Caco-2 (cell line): ENCODE measurements around the gene GMPS. TPM values are rescaled to one million over a fixed set of nuclear protein-coding genes. Genes with fewer than 3 reads are reported as not detected.
"Not testable (repeated sequence)": the region's sequence is repeated elsewhere in the genome, so short reads cannot be mapped to it uniquely, and the experiment has no call there.

ENCODE experiments used
- BruUV-seq: library from RNA; stranded (reverse); fragments of 400-500 nt; replicated peaks from 2 replicates; lab custom pipeline; 2021; lab: Mats Ljungman, UMichigan
- CTCF ChIA-PET: fragments of 300-600 bp; sonication (Branson Sonifier 250); formaldehyde crosslinking; loops from one replicate; lab custom pipeline; 2022; ENCODE audit warnings: antibody characterized with exemption; lab: Charles Lee
- POLR2A ChIA-PET: fragments of 300-600 bp; sonication (Branson Sonifier 250); formaldehyde crosslinking; loops from one replicate; lab custom pipeline; 2022; ENCODE audit warnings: antibody characterized with exemption; lab: Charles Lee
- DNase-seq, 2 experiments: peaks; one replicate each; pipeline versions ENCODE4 v3.0.0 to v3.0.0-alpha.2; 2020 to 2022
- H3K27me3 ChIP-seq: replicated peaks from 2 replicates; pipeline ENCODE4 v1.6.0; 2011; ENCODE audit warnings: low read length; ENCODE audit not compliant: control insufficient read depth, insufficient read depth
- H3K36me3 ChIP-seq: 2 replicates; pipeline ENCODE4 v1.5.1; 2011; ENCODE audit warnings: low read length; ENCODE audit not compliant: control insufficient read depth, insufficient read depth
- H3K4me1 ChIP-seq: fragments of 250-450 bp; sonication (Bioruptor Pico); 2 replicates; pipeline ENCODE4 v1.5.1; 2020; ENCODE audit warnings: mild to moderate bottlenecking
- H3K4me3 ChIP-seq: 2 replicates; pipeline ENCODE4 v1.5.1; 2011; ENCODE audit warnings: low read depth, mild to moderate bottlenecking, control low read depth, low read length
- H3K9me3 ChIP-seq: fragments of 250-450 bp; sonication (Bioruptor Pico); 2 replicates; pipeline ENCODE4 v1.5.1; 2020; ENCODE audit warnings: mild to moderate bottlenecking, moderate library complexity
- H3K27ac Mint-ChIP-seq: one replicate; pipeline ENCODE4 v1.8.0; 2022; ENCODE audit warnings: mixed read lengths; ENCODE audit not compliant: unreplicated experiment
- H3K27me3 Mint-ChIP-seq: one replicate; pipeline ENCODE4 v1.8.0; 2022; ENCODE audit warnings: mixed read lengths; ENCODE audit not compliant: insufficient read depth, unreplicated experiment
- H3K36me3 Mint-ChIP-seq: one replicate; pipeline ENCODE4 v1.8.0; 2022; ENCODE audit warnings: mild to moderate bottlenecking, mixed read lengths; ENCODE audit not compliant: insufficient read depth, unreplicated experiment
- H3K4me1 Mint-ChIP-seq: one replicate; pipeline ENCODE4 v1.8.0; 2022; ENCODE audit warnings: low read depth, mixed read lengths; ENCODE audit not compliant: unreplicated experiment
- H3K4me3 Mint-ChIP-seq: one replicate; pipeline ENCODE4 v1.8.0; 2022; ENCODE audit warnings: mild to moderate bottlenecking, moderate library complexity, mixed read lengths; ENCODE audit not compliant: unreplicated experiment
- H3K9me3 Mint-ChIP-seq: one replicate; pipeline ENCODE4 v1.8.0; 2022; ENCODE audit warnings: mixed read lengths; ENCODE audit not compliant: unreplicated experiment
- intact Hi-C: fragments of 100-400 bp; cut with micrococcal nuclease; formaldehyde crosslinking; loops from one replicate; pipeline ENCODE4 v1.10.0; 2022; ENCODE audit not compliant: unreplicated experiment
- total RNA-seq: library from RNA; stranded (reverse); gene quantifications from 2 replicates; pipeline ENCODE4 v1.2.3, GENCODE V29; 2022
- TF ChIP-seq, protein P1 (sequence below), 2 experiments: fragments of 200-600 bp in 1 of 2; IDR thresholded peaks; 1 replicate in 1 of 2; 2 replicates in 1 of 2; pipeline versions ENCODE4 v1.5.1 to v1.8.0; 2011 to 2022; ENCODE audit warnings: antibody characterized with exemption in 1 of 2, control low read depth in 1 of 2, inconsistent platforms in 1 of 2, low read depth in 1 of 2, low read length in 1 of 2, mild to moderate bottlenecking in 1 of 2, moderate library complexity in 1 of 2; ENCODE audit not compliant: insufficient read depth in 1 of 2, severe bottlenecking in 1 of 2, unreplicated experiment in 1 of 2

Gene GMPS
- total RNA-seq, 1 experiment from 2014 or later = 102 TPM

DNA sequence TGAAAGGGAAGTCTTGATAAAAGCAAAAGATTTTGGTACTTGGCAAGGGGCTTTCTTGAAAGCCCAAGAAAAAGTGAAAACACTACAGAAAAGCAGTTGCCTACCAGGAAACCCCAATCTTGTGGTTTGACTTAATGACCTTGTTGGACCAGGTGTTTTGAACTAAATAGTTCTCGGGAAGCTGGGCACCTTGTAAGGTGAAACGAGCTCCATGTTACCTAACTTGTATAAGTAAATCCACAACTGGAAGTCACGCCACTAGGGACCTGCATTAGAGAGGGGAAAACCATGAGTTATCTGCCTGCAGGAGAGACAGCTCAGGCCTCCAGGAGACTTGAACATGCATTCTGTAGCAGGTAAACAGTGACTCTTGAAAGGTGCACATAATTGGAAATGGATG lies 88.2 kb downstream of the GMPS start:
- TF ChIP-seq, protein P1, sequence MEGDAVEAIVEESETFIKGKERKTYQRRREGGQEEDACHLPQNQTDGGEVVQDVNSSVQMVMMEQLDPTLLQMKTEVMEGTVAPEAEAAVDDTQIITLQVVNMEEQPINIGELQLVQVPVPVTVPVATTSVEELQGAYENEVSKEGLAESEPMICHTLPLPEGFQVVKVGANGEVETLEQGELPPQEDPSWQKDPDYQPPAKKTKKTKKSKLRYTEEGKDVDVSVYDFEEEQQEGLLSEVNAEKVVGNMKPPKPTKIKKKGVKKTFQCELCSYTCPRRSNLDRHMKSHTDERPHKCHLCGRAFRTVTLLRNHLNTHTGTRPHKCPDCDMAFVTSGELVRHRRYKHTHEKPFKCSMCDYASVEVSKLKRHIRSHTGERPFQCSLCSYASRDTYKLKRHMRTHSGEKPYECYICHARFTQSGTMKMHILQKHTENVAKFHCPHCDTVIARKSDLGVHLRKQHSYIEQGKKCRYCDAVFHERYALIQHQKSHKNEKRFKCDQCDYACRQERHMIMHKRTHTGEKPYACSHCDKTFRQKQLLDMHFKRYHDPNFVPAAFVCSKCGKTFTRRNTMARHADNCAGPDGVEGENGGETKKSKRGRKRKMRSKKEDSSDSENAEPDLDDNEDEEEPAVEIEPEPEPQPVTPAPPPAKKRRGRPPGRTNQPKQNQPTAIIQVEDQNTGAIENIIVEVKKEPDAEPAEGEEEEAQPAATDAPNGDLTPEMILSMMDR (IDR thresholded peaks at IDR 0.05; ENCODE audit: insufficient read depth in 1 of 2, low read depth in 1 of 2, low read length in 1 of 2, severe bottlenecking in 1 of 2, unreplicated experiment in 1 of 2) = no peak
- H3K4me1 ChIP-seq = no peaks in the 10 kb centered on the region
- POLR2A ChIA-PET = no interaction called here
- H3K27me3 Mint-ChIP-seq = no peaks in the 10 kb centered on the region
- H3K36me3 ChIP-seq = no peaks in the 10 kb centered on the region
- H3K36me3 Mint-ChIP-seq = no peaks in the 10 kb centered on the region
- H3K9me3 ChIP-seq = no peaks in the 10 kb centered on the region
- no peaks in the 10 kb centered on the region for H3K27me3 ChIP-seq
- H3K4me3 ChIP-seq = no peak overlapping the region
- no peak overlapping the region for H3K27ac Mint-ChIP-seq
- intact Hi-C loops = no loop called here
- H3K9me3 Mint-ChIP-seq = no peaks in the 10 kb centered on the region
- no peak overlapping the region for H3K4me3 Mint-ChIP-seq
- no peak for DNase-seq
- CTCF ChIA-PET = no interaction called here
- H3K4me1 Mint-ChIP-seq = no peaks in the 10 kb centered on the region
- no TSS peak for BruUV-seq

DNA sequence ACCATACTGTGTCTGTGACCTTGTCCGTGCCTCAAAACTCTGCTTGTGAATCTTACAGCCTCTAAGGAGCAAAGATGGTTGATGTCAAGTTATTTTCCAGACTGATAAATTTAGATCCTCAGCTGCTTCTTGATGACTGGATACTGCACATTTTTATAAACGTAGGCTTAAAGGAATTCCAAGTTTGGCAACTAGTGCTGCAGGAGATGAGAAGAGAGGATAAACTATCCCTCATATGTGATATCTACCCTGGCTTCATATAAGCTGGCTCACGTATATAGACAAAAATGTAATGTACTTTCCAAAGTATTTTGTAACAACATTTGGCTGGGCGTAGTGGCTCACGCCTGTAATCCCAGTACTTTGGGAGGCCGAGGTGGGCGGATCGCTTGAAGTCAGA lies 89.6 kb downstream of the GMPS start:
- BruUV-seq = no TSS peak
- no peaks in the 10 kb centered on the region for H3K9me3 ChIP-seq
- POLR2A ChIA-PET = no interaction called here
- no peaks in the 10 kb centered on the region for H3K4me1 ChIP-seq
- Mint-ChIP-seq H3K9me3 (no peaks in the 10 kb centered on the region), H3K36me3 (no peaks in the 10 kb centered on the region), H3K4me3 (no peak overlapping the region), H3K4me1 (no peaks in the 10 kb centered on the region), H3K27ac (no peak overlapping the region), H3K27me3 (peaks cover 3% of the 10 kb centered on the region)
- no peaks in the 10 kb centered on the region; the same call in 1 of the 2 replicates for H3K27me3 ChIP-seq
- H3K4me3 ChIP-seq = no peak overlapping the region
- CTCF ChIA-PET = no interaction called here
- intact Hi-C loops = no loop called here
- DNase-seq = no peak
- H3K36me3 ChIP-seq = no peaks in the 10 kb centered on the region
- TF ChIP-seq, protein P1 (IDR thresholded peaks at IDR 0.05; ENCODE audit: insufficient read depth in 1 of 2, low read depth in 1 of 2, low read length in 1 of 2, severe bottlenecking in 1 of 2, unreplicated experiment in 1 of 2) = no peak

DNA sequence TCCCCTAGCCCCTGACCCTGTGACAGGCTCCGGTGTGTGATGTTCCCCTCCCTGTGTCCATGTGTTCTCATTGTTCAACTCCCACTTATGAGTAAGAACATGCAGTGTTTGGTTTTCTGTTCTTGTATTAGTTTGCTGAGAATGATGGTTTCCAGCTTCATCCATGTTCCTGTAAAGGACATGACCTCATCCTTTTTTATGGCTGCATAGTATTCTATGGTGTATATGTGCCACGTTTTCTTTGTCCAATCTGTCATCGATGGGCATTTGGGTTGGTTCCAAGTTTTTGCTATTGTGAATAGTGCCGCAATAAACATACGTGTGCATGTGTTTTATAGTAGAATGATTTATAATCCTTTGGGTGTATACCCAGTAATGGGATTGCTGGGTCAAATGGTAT lies 90.6 kb downstream of the GMPS start:
- H3K4me1 ChIP-seq, DNase-seq, H3K9me3 Mint-ChIP-seq, intact Hi-C loops, H3K4me1 Mint-ChIP-seq, H3K36me3 Mint-ChIP-seq, H3K9me3 ChIP-seq, BruUV-seq, H3K4me3 ChIP-seq, POLR2A ChIA-PET, H3K36me3 ChIP-seq, H3K4me3 Mint-ChIP-seq, H3K27me3 ChIP-seq, H3K27ac Mint-ChIP-seq, H3K27me3 Mint-ChIP-seq, CTCF ChIA-PET: not testable (repeated sequence)

DNA sequence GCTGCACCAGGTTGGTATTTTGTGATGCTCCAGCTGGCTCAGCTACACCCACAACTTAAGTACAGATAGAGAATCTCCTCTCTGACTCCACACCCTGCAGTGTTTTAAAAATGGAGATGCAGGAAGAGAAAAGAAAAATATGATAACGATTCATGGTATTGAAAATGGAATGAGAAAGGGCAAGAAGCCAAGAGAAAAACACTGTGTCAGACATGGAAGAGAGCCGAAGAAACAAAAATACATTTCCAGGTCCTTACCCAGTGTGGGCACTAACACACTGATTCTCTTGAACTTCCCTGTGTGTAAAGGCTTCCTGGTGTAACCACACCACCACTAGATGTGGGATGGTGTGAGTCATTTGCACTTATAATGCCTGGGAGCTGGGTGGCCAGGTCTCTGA lies 93.1 kb downstream of the GMPS start:
- no peak overlapping the region for H3K4me3 Mint-ChIP-seq
- no peaks in the 10 kb centered on the region; the same call in 1 of the 2 replicates for H3K27me3 ChIP-seq
- intact Hi-C loops = no loop called here
- H3K27ac Mint-ChIP-seq = no peak overlapping the region
- no peaks in the 10 kb centered on the region for H3K36me3 ChIP-seq
- no peak overlapping the region for H3K4me3 ChIP-seq
- no peaks in the 10 kb centered on the region for H3K4me1 ChIP-seq
- POLR2A ChIA-PET = no interaction called here
- no peak for DNase-seq
- TF ChIP-seq, protein P1 (IDR thresholded peaks at IDR 0.05; ENCODE audit: insufficient read depth in 1 of 2, low read depth in 1 of 2, low read length in 1 of 2, severe bottlenecking in 1 of 2, unreplicated experiment in 1 of 2) = no peak
- H3K9me3 Mint-ChIP-seq = no peaks in the 10 kb centered on the region
- peaks cover 3% of the 10 kb centered on the region for H3K27me3 Mint-ChIP-seq
- CTCF ChIA-PET = no interaction called here
- H3K4me1 Mint-ChIP-seq = no peaks in the 10 kb centered on the region
- no peaks in the 10 kb centered on the region for H3K9me3 ChIP-seq
- no TSS peak for BruUV-seq
- H3K36me3 Mint-ChIP-seq = no peaks in the 10 kb centered on the region
